ENCODE results near the gene DHRS4L2.
"Not testable (repeated sequence)": the region's sequence is repeated elsewhere in the genome, so short reads cannot be mapped to it uniquely, and the experiment has no call there.

Gene DHRS4L2

GRCh38 chr14:23988607-23989363 lies at the start of gene DHRS4L2:
DHRS4L2 (plus strand) TSS chr14:23988929; CDS start chr14:23988948, 19 bp downstream.
- peak; percentile 63 to 87 (median 84) for DNase-seq

- DNase-seq = no peak
These were observed 49.0 kb upstream of the DHRS4L2 start for GRCh38 chr14:23939607-23940326.

DNA sequence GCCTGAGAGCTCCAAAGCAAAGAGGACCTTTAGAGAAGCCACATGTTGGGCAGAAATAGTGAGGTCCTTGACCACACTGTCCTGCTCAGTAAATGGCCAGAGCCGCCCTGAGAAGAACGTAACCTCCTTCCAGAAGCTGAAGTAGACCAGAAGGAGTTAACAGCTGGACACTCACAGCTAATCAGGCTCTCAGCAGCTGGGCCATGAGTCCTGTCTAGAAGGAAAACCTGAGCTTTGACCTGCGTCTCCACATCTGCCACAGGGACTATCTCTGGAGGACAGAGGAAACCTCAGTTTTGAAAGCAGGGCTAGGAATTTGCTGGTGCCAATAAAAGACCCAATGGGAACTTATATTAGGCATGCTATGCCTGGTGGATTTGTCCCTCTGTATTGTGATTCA lies 47.5 kb upstream of the DHRS4L2 start:
- DNase-seq = no peak

DNA sequence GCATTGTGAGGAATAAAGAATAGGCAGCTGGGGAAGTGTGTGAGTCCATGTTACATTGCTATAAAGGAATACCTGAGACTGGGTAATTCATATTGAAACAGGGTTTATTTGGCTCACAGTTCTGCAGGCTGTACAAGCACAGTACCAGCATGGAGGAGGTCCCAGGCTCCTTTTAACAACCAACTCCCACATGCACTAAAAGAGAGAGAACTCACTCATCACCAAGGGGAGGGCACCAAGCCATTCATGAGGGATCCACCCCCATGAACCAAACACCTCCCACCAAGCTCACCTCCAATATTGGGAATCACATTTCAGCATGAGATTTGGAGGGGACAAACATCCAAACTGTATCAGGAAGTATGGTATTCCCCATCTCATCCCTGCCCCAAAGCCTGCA lies 47.1 kb upstream of the DHRS4L2 start:
- DNase-seq = no peak

DNA sequence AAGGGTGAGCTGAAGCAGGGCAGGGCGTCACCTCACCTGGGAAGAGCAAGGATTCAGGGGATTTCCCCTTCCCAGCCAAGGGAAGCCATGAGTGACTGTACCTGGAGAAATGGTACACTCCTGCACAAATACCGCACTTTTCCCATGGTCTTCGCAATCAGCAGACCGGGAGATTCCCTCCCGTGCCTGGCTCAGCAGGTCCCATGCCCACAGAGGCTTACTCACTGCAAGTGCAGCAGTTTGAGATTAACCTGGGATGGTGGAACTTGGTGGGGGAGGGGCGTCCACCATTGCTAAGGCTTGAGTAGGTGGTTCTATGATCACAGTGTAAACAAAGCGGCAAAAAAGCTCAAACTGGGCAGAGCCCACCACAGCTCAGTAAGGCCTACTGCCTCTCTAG lies 46.1 kb upstream of the DHRS4L2 start:
- DNase-seq = no peak

DNA sequence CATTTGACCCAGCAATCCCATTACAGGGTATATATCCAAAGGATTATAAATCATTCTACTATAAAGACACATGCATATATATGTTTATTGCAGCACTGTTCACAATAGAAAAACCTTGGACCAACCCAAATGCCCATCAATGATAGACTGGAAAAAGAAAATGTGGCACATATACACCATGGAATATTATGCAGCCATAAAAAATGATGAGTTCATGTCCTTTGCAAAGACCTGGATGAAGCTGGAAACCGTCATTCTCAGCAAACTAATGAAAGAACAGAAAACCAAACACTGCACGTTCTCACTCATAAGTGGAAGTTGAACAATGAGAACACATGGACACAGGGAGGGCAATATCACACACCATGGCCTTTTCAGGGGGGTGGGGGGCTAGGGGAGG lies 39.7 kb upstream of the DHRS4L2 start:
- not testable (repeated sequence) for DNase-seq

GRCh38 chr14:23950411-23951135 lies 38.2 kb upstream of the DHRS4L2 start:
- DNase-seq = no peak

DNA sequence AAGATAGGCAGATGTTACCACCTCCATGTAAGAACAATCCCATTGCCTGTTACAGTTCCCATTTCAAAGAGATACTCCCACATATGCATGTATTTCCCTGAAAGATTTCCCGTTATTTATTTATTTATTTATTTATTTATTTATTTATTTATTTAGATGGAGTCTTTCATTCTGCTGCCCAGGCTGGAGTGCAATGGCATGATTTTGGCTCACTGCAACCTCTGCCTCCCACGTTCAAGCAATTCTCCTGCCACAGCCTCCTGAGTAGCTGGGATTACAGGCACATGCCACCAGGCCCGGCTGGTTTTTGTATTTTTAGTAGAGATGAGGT lies 37.6 kb upstream of the DHRS4L2 start:
- not testable (repeated sequence) for DNase-seq

- peak in 2 of 3 experiments; percentile 3 to 25 for DNase-seq
These were observed 37.0 kb upstream of the DHRS4L2 start for GRCh38 chr14:23951590-23952201.

DNA sequence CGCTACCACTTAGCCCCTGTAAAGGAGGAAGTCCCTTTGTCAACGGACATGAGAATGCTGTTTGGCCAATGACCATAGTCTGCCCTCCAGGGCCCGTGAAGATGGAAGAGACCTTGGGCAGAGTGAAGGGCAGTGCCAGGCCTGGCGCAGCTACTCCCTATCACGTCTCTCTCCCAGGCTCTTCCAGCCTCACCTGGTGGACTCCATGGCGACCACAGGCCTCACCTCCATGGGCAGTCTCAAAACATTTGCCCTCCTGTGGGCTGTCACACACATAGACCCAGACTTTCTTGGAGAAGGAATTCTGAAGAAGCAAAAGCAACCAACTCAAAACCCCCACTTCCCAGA lies 35.6 kb upstream of the DHRS4L2 start:
- DNase-seq = peak in 1 of 3 experiments; percentile 83

DNA sequence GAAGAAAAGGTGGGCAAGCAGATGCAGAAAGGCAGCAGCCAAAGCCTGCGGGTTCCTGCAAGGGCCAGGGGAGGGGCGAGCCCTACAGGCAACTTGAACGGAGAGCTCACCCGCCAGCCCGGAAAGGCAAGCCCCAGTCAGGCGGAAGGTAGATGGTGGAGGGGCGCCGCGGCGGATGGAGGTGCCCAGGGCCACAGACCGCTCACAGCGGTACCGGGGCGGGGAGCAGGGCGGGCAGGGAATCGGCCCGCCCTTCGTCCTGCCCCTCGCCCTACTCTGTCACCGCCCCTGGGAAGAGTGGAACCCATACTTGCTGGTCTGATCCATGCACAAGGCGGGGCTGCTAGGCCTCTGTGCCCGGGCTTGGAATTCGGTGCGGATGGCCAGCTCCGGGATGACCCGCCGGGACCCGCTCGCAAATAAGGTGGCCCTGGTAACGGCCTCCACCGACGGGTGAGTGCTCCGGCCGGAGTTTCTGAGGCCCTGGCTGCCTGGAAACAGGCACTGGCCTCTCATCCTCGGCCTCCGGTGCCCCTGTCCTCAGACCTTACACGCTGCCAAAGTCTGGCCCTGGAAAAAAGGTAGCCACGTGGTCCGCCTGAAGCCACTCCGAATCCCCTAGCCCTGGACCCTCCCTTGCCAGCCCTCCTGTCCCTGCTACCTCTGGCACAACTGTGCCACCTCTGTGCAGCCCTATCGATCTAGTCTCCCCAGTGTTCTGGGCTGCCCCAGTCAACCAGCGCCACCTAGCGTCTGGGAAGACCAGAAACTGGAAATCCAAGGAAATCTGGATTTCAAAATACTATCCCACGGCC lies 35.1 kb upstream of the DHRS4L2 start, which contains the start of gene DHRS4:
TSS of gene DHRS4 (plus strand) at position 307 of the 815 bp plus-strand sequence. CDS start at position 326, 19 bp downstream.
- peak; percentile 90 for DNase-seq

GRCh38 chr14:23954279-23954614 lies 34.5 kb upstream of the DHRS4L2 start:
- not testable (repeated sequence) for DNase-seq

DNA sequence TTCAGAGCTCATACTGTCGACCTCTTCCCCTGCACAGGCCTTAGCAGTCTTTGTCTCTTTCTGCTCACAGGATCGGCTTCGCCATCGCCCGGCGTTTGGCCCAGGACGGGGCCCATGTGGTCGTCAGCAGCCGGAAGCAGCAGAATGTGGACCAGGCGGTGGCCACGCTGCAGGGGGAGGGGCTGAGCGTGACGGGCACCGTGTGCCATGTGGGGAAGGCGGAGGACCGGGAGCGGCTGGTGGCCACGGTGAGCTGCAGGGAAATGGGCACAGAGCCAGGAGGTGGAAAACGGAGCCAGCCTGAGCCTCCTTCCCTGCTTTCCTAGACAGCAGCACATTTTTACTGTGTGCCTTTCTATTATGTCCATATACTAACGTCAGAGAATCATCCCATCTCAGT lies 33.8 kb upstream of the DHRS4L2 start:
- peak; percentile 6 to 51 (median 11) for DNase-seq

DNA sequence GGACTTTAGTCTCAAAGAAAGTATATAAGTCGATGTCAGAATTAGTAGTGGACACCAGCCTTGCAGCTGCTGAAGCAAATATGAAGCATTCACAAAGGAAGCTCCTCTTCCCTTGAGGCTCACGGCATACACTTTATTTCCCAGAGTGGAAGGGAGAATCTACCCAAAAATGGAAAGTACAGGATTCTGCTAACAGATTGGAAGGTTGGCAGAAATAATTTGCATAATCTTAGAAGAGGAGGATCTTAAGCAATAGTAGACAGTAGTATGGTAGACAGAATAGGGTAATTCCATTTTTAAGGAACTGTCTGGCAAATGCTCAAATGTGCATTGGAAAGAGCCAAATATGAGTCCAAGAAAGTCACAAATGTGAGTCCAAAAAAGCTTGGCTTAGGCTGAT lies 32.9 kb upstream of the DHRS4L2 start:
- not testable (repeated sequence) for DNase-seq

DNA sequence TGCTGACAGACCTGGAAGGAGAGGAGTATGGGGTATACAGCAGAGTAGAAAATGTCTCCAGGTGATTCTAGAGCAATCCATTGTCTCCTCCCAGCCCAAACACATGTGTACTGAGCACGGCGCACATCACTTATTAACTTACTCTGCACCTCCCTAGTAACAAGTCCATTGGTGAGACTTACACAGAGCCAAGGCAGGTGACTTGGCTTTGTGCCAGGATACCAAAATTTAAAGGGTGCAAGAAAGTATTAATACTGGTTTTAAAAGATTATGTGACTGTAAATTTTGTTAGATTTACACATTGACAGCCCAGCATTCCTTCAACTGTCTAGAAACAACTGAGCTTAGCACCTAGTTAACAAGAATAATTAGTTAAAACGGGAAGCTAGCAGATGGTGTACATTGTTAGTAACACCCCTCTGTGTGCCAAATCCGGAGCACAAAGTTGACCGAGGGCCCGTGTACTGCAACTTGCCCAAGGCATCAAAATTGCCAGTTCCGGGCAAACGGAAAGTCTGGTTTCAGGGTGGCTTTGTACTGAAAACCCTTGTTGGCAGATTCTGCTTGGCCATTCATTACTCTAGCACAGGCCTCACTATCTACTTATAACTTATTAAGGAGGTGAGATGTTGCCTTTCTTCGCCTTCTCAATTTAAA lies 30.7 kb upstream of the DHRS4L2 start:
- DNase-seq = not testable (repeated sequence)

GRCh38 chr14:23960899-23961298 lies 27.8 kb upstream of the DHRS4L2 start:
- DNase-seq = not testable (repeated sequence)

GRCh38 chr14:23961704-23962103 lies 27.0 kb upstream of the DHRS4L2 start:
- not testable (repeated sequence) for DNase-seq

- not testable (repeated sequence) for DNase-seq
These were observed 19.6 kb upstream of the DHRS4L2 start for GRCh38 chr14:23969130-23969480.

DNA sequence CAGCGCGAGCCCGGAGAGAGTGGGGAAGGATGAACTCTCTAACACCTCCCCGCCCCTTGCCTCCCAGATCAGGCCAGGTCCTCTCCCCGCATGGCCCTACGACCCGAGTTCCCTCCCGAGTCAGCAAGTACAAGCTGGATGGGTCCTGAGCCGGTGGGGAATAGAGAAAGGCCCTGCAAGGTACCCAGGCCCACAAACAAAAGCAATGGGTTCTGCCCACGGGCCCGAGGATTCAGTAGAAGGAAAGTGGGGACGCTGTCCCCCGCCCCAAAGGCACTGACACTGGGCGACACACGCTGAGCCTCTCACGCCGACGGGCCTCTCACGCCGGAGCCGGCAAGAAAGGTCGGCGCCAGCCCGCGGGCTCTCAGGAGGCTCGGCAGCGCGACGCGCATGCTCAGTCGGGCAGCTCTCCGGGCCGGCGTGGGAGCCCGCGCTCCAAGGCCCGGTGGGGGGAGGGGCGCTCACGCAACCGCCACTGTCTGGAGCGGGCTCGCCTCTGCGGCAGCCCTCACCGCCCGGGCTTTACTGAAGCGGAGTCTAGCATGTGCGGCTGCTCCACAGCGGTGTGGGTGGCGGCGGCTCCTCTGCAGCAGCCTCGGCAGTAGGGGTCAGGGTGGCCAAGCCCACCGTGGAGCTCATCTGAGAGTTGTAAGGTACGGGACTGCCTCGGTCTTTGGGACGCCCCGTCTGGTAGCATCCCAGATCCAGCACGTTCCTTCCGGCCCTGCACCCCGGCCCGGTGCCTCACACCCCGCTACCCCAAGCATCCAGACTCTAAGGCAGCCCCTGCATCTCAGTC lies 19.0 kb upstream of the DHRS4L2 start:
- peak in 2 of 3 experiments; percentile 80 to 83 for DNase-seq

GRCh38 chr14:23970283-23970659 lies 18.5 kb upstream of the DHRS4L2 start:
- not testable (repeated sequence) for DNase-seq

DNA sequence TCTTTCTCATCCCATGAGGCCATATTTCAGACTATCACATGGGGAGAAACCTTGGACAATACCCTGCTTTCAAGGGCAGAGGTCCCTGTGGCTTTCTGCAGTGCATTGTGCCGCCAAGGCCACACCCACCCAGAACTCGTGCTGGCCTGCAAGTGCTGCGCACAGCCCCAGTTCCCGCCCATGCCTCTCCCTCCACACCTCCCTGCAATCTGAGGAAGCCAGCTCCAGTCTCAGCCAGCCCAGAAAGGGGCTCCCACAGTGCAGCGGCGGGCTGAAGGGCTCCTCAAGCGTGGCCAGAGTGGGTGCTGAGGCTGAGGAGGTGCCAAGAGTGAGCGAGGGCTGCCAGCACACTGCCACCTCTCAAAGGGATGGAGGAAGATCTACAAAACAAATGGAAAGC lies 15.6 kb upstream of the DHRS4L2 start:
- not testable (repeated sequence) for DNase-seq
